ENCODE data around the gene ADPRM. TPM values are rescaled to one million over a fixed set of nuclear protein-coding genes. Genes with fewer than 3 reads are reported as not detected.
"Not testable (repeated sequence)": the region's sequence is repeated elsewhere in the genome, so short reads cannot be mapped to it uniquely, and the experiment has no call there.

The ADPRM gene
- total and polyA plus RNA-seq, 4 experiments from 2014 or later, result 45.5 to 55.0 (median 48.3) TPM

DNA sequence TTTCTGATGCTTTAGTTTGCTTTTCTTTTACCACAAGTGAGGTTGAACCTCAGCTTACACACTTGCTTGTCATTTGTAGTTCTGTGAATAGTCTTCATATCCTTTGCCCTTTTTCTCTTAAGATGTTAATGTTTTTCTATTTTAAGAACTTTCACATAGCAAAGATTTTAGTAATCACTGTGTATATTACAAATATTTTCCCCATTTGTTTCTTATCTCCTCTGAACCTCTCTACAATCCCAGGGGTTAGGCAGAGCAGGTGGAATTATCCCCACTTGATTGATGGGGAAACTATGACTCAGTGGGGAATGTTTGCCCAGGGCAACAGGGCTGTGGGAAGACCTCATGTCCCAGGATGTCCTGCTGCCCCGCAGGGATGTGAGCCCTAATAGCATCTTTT is 28.6 kb upstream of the ADPRM start:
- H3K36me3 Mint-ChIP-seq, result peaks cover 8 to 18% of the 10 kb centered on the region in 2 donors
- H3K4me3 Mint-ChIP-seq, result no peak overlapping the region
- no peaks in the 10 kb centered on the region for H3K4me1 Mint-ChIP-seq
- H3K4me3 ChIP-seq (ENCODE audit: low read length in 2 of 2), result no peak overlapping the region
- intact Hi-C loops (cut with micrococcal nuclease), result no loop called here
- no peaks in the 10 kb centered on the region for H3K4me1 ChIP-seq (ENCODE audit: insufficient read depth, low read length)
- H3K27ac ChIP-seq (ENCODE audit: low read depth, low read length), result no peak overlapping the region
- ChIA-PET POLR2A (ENCODE audit: partially characterized antibody) (no interaction called here), CTCF (ENCODE audit: partially characterized antibody) (no interaction called here)
- H3K9me3 ChIP-seq (ENCODE audit: control insufficient read depth in 1 of 2, low read length in 2 of 2), result no peaks in the 10 kb centered on the region
- H3K27me3 ChIP-seq (ENCODE audit: insufficient read depth, low read length), result no peaks in the 10 kb centered on the region
- H3K27me3 Mint-ChIP-seq, result no peaks in the 10 kb centered on the region
- no peaks in the 10 kb centered on the region for H3K9me3 Mint-ChIP-seq
- no peak overlapping the region for H3K27ac Mint-ChIP-seq
- no peaks in the 10 kb centered on the region for H3K36me3 ChIP-seq (ENCODE audit: insufficient read depth, low read length)
- no peak for DNase-seq

DNA sequence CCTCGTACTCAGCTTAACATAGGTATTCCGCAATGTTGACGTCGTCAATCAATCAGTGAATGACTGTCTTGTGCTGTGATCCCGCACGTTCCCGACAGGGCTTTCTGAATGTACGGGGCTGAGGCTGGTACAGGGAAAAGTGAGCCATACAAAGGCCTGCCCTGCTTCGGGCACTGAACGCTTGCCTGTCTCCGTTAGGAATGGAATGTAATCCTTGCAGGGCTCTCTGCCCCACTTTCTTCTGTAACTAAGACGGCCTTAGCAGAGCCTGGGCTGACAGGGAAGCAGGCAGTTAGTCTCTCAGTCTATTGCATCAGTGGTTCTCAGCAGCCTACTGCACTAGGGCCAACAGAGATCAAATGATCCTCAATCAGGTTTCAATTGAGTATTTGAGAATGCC is 24.1 kb upstream of the ADPRM start:
- intact Hi-C loops (cut with micrococcal nuclease), result no loop called here
- Mint-ChIP-seq H3K4me3 (no peak overlapping the region), H3K9me3 (no peaks in the 10 kb centered on the region), H3K27ac (no peak overlapping the region), H3K27me3 (no peaks in the 10 kb centered on the region), H3K36me3 (peaks cover 25 to 47% of the 10 kb centered on the region in 2 donors), H3K4me1 (no peaks in the 10 kb centered on the region)
- POLR2A ChIA-PET (ENCODE audit: partially characterized antibody), result no interaction called here
- Histone ChIP-seq H3K4me1 (ENCODE audit: insufficient read depth, low read length) (no peaks in the 10 kb centered on the region), H3K36me3 (ENCODE audit: insufficient read depth, low read length) (peaks cover 8% of the 10 kb centered on the region), H3K4me3 (ENCODE audit: low read length in 2 of 2) (no peak overlapping the region), H3K9me3 (ENCODE audit: control insufficient read depth in 1 of 2, low read length in 2 of 2) (no peaks in the 10 kb centered on the region), H3K27ac (ENCODE audit: low read depth, low read length) (no peak overlapping the region), H3K27me3 (ENCODE audit: insufficient read depth, low read length) (no peaks in the 10 kb centered on the region)
- CTCF ChIA-PET (ENCODE audit: partially characterized antibody), result interaction anchor here (1.2 to 2.9 kb wide), 3 partner anchors 26 to 56 kb away, joined by 3 to 11 read pairs (median 4); no protein-coding TSS in a partner anchor
- DNase-seq, result no peak

DNA sequence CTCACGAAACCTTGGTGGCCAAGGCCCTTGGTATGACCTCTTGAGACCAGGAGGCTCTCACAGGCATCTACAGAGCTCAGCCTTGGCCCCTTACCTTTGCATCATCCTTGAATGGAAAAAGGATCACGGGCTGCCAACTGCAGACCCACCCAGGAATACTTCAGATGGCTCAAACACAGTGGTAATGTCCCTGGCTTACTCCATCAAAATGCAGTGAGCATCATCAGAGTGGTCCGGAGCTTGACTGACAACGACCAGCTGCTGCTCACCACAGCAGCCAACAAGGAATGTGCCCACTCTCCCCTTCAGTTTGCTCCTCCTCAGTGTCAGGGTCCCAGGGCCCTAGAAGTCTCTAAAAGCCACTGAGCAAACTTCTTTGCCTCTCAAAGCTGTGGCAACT is 22.7 kb upstream of the ADPRM start:
- Histone ChIP-seq H3K27ac (ENCODE audit: low read depth, low read length) (no peak overlapping the region), H3K36me3 (ENCODE audit: insufficient read depth, low read length) (peaks cover 8% of the 10 kb centered on the region), H3K9me3 (ENCODE audit: control insufficient read depth in 1 of 2, low read length in 2 of 2) (no peaks in the 10 kb centered on the region), H3K4me3 (ENCODE audit: low read length in 2 of 2) (no peak overlapping the region), H3K27me3 (ENCODE audit: insufficient read depth, low read length) (no peaks in the 10 kb centered on the region), H3K4me1 (ENCODE audit: insufficient read depth, low read length) (no peaks in the 10 kb centered on the region)
- H3K27me3 Mint-ChIP-seq, result no peaks in the 10 kb centered on the region
- POLR2A ChIA-PET (ENCODE audit: partially characterized antibody), result no interaction called here
- H3K4me3 Mint-ChIP-seq, result no peak overlapping the region
- intact Hi-C loops (cut with micrococcal nuclease), result no loop called here
- no peaks in the 10 kb centered on the region for H3K4me1 Mint-ChIP-seq
- no peak for DNase-seq
- H3K9me3 Mint-ChIP-seq, result no peaks in the 10 kb centered on the region
- no peak overlapping the region for H3K27ac Mint-ChIP-seq
- H3K36me3 Mint-ChIP-seq, result peaks cover 34 to 57% of the 10 kb centered on the region in 2 donors
- CTCF ChIA-PET (ENCODE audit: partially characterized antibody), result interaction anchor here (1.4 to 2.9 kb wide), 2 partner anchors 28 to 57 kb away, joined by 4 to 11 read pairs; no protein-coding TSS in a partner anchor

DNA sequence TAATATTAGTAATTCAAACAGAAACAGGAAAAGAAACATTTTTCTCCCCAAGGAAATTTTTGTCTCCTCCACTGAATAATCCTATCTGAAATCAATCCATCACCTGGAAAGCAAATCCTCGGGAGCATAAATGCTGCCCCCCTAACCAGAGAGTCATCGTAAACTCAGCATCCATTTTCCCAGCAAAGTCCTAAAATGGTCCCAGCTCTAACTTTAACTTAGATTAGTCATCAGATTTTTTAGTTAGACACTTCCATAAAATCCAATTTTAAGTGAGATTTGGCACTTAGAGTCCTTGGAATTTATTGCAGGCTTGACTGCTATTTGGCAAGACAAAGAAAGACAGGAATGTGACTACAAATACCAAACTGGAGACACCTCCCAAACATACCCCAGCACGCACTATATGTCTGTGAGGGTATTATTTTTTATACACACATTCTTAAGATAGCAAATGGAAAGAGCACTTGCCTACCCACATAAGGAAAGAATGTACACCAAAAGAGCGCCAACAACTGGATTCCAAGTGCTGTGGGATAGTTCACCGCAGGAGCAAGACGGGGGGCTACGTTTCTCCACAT is 15.4 kb upstream of the ADPRM start:
- Mint-ChIP-seq H3K4me1 (peaks cover 0 to 4% (median 2%) of the 10 kb centered on the region in 4 donors), H3K9me3 (no peaks in the 10 kb centered on the region), H3K4me3 (no peak overlapping the region), H3K27me3 (no peaks in the 10 kb centered on the region), H3K36me3 (peaks cover 75 to 79% of the 10 kb centered on the region in 2 donors), H3K27ac (no peak overlapping the region)
- no peak overlapping the region for H3K4me3 ChIP-seq (ENCODE audit: low read length in 2 of 2)
- H3K9me3 ChIP-seq (ENCODE audit: control insufficient read depth in 1 of 2, low read length in 2 of 2), result no peaks in the 10 kb centered on the region
- H3K4me1 ChIP-seq (ENCODE audit: insufficient read depth, low read length), result no peaks in the 10 kb centered on the region
- DNase-seq, result no peak
- ChIA-PET CTCF (ENCODE audit: partially characterized antibody) (interaction anchor here (0.9 kb wide), 1 partner anchor 35 kb away, joined by 3 read pairs; no protein-coding TSS in a partner anchor), POLR2A (ENCODE audit: partially characterized antibody) (no interaction called here)
- intact Hi-C loops (cut with micrococcal nuclease), result no loop called here
- H3K36me3 ChIP-seq (ENCODE audit: insufficient read depth, low read length), result peaks cover 30% of the 10 kb centered on the region
- no peaks in the 10 kb centered on the region for H3K27me3 ChIP-seq (ENCODE audit: insufficient read depth, low read length)
- no peak overlapping the region for H3K27ac ChIP-seq (ENCODE audit: low read depth, low read length)

DNA sequence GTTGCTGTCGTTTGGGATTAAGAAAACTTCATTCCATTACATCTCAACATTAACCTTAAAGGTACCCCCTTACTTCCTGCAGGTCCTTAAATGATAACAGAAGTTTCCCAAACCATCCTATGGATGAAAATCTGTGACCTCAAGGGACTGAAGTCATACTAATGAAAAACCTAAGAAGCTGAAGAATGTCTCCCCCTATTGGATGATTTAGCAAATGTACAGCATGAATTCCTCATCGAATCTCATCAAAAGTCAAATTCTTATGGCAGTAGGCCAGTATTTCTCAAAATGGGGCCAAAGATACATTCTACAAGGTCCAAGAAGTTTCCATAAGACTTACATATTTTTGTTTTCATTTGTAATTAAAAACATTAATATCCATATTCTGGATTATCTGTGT is 13.5 kb upstream of the ADPRM start:
- no peaks in the 10 kb centered on the region for H3K9me3 ChIP-seq (ENCODE audit: control insufficient read depth in 1 of 2, low read length in 2 of 2)
- intact Hi-C loops (cut with micrococcal nuclease), result no loop called here
- H3K4me1 ChIP-seq (ENCODE audit: insufficient read depth, low read length), result no peaks in the 10 kb centered on the region
- Mint-ChIP-seq H3K4me3 (no peak overlapping the region), H3K27me3 (no peaks in the 10 kb centered on the region), H3K27ac (peak overlapping the region in 1 of 7 donors; percentile 21), H3K4me1 (peaks cover 4 to 10% (median 9%) of the 10 kb centered on the region in 4 donors), H3K9me3 (no peaks in the 10 kb centered on the region), H3K36me3 (peaks cover 68 to 73% of the 10 kb centered on the region in 2 donors)
- H3K4me3 ChIP-seq (ENCODE audit: low read length in 2 of 2), result no peak overlapping the region
- H3K27ac ChIP-seq (ENCODE audit: low read depth, low read length), result no peak overlapping the region
- ChIA-PET CTCF (ENCODE audit: partially characterized antibody) (interaction anchor here (0.9 to 2.2 kb wide), 4 partner anchors 13 to 66 kb away, joined by 3 to 9 read pairs (median 4); partner anchors contain the start of genes ADPRM and SCO1), POLR2A (ENCODE audit: partially characterized antibody) (no interaction called here)
- peaks cover 30% of the 10 kb centered on the region for H3K36me3 ChIP-seq (ENCODE audit: insufficient read depth, low read length)
- peak in 1 of 5 donors; percentile 3 for DNase-seq
- H3K27me3 ChIP-seq (ENCODE audit: insufficient read depth, low read length), result no peaks in the 10 kb centered on the region

DNA sequence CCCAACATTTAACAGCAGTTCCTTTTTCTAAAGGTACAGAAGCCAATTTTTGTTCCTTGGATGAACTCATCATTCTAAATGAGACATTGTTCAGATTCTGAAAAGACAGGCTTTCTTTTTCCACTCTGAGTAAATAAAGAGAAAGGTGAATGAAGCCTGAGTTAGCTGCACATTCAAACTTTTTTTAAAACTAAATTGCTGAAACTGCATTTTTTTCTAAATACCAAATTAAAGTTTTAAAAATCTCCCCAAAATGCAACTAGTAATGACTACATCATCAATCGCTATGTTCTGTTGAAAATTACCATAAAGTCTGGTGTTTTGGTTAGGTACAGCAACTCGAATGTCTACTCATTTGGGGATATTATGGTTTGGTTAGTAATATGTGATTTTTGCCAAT is 9.9 kb upstream of the ADPRM start:
- H3K27me3 ChIP-seq (ENCODE audit: insufficient read depth, low read length), result no peaks in the 10 kb centered on the region
- POLR2A ChIA-PET (ENCODE audit: partially characterized antibody), result no interaction called here
- Mint-ChIP-seq H3K4me1 (peaks cover 22 to 36% (median 30%) of the 10 kb centered on the region in 4 donors), H3K27me3 (no peaks in the 10 kb centered on the region), H3K9me3 (no peaks in the 10 kb centered on the region), H3K27ac (no peak overlapping the region), H3K4me3 (no peak overlapping the region), H3K36me3 (peaks cover 69 to 76% of the 10 kb centered on the region in 2 donors)
- no peak for DNase-seq
- no peak overlapping the region for H3K27ac ChIP-seq (ENCODE audit: low read depth, low read length)
- CTCF ChIA-PET (ENCODE audit: partially characterized antibody), result no interaction called here
- no peak overlapping the region for H3K4me3 ChIP-seq (ENCODE audit: low read length in 2 of 2)
- H3K4me1 ChIP-seq (ENCODE audit: insufficient read depth, low read length), result peaks cover 4% of the 10 kb centered on the region
- intact Hi-C loops (cut with micrococcal nuclease), result no loop called here
- H3K9me3 ChIP-seq (ENCODE audit: control insufficient read depth in 1 of 2, low read length in 2 of 2), result no peaks in the 10 kb centered on the region
- H3K36me3 ChIP-seq (ENCODE audit: insufficient read depth, low read length), result peaks cover 39% of the 10 kb centered on the region

DNA sequence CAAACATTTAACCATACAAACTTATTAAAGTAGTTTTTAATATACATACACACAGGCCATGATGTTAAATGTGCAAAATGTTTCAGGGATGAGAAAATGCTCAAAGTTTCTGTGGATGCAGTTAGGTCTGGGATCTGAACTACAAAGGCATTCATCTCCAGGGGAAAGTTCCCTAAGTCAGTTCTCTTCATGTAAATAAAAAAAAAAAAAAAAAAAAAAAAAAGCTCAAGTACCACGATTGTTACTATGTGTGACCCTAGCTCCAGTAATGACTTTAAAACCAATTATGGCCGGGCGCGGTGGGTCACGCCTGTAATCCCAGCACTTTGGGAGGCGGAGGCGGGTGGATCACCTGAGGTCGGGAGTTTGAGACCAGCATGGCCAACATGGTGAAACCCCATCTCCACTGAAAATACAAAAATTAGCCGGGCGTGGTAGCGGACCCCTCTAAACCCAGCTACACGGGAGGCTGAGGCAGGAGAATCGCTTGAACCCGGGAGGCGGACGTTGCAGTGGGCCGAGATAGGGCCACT is 1.5 kb upstream of the ADPRM start:
- H3K27ac ChIP-seq (ENCODE audit: low read depth, low read length); H3K9me3 ChIP-seq (ENCODE audit: control insufficient read depth in 1 of 2, low read length in 2 of 2); POLR2A ChIA-PET (ENCODE audit: partially characterized antibody); H3K27me3 ChIP-seq (ENCODE audit: insufficient read depth, low read length); H3K9me3 Mint-ChIP-seq; DNase-seq; H3K27me3 Mint-ChIP-seq: not testable (repeated sequence)
- H3K4me3 ChIP-seq (ENCODE audit: low read length in 2 of 2), result peak overlapping the region in 1 of 2 donors; percentile 95
- Mint-ChIP-seq H3K4me1 (peaks cover 29 to 68% (median 50%) of the 10 kb centered on the region in 4 donors), H3K4me3 (peak overlapping the region; percentile 36 to 98 (median 96)), H3K36me3 (peaks cover 31 to 62% of the 10 kb centered on the region in 2 donors), H3K27ac (peak overlapping the region in 1 of 7 donors; percentile 91)
- intact Hi-C loops (cut with micrococcal nuclease), result loop anchor here (5.0 kb wide), 1 partner anchor 1301 kb away; the partner anchor contains the start of gene ZNF18
- CTCF ChIA-PET (ENCODE audit: partially characterized antibody), result interaction anchor here (1.8 kb wide), 1 partner anchor 41 kb away, joined by 8 read pairs; no protein-coding TSS in a partner anchor
- peaks cover 25% of the 10 kb centered on the region for H3K36me3 ChIP-seq (ENCODE audit: insufficient read depth, low read length)
- H3K4me1 ChIP-seq (ENCODE audit: insufficient read depth, low read length), result peaks cover 44% of the 10 kb centered on the region

All from CD4-positive, alpha-beta memory T cell (primary cell).